ENCODE measurements around the gene TATDN2. TPM values are rescaled to one million over a fixed set of nuclear protein-coding genes. Genes with fewer than 3 reads are reported as not detected.

Gene TATDN2
- total and polyA plus RNA-seq, 9 of the 15 experiments (the other 6 are each of a cell fraction or from before 2014, with no cell fraction given) = 5.2 to 44.7 (median 25.8) TPM

DNA sequence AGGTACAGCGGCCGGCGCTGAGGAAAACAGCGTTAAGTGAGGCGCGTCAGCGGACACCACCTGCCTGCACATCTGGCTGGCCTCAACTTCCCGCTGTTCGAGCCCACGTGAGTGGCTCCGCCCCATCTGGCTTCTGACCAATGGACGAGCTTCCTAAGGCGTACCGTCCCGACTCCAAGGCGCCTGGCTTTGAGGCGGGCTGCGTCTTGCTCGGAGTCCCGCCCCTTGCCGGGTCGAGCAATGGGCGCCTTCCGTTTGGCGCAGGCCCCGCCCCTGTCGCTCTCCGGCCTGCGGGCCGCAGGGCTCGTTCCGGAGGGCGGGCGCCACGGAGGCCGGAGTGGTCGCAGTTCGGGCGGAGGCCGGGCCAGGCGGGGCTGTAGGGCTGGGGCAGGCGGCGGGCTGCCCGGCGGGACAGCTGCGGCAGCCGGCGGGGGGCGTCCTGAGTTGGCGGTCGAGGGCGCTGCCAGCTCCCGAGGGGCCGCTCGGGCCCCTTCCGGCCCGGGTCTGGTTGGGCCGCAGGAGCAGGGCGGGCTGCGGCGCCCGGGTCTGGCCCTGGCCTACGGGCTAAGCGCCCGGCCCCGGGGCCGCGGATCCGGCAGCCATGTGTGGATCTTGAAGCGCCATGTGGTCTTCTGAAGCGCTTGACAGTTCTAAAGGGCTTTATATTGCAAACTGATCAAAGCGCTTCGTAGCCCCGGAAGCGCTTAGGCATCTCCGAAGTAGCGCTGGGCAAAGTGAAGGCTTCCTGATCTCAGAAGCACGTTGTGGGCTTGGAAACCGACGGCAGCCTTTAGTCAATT is at the start of gene TATDN2 (continued):
- TF ChIP-seq, protein P1, sequence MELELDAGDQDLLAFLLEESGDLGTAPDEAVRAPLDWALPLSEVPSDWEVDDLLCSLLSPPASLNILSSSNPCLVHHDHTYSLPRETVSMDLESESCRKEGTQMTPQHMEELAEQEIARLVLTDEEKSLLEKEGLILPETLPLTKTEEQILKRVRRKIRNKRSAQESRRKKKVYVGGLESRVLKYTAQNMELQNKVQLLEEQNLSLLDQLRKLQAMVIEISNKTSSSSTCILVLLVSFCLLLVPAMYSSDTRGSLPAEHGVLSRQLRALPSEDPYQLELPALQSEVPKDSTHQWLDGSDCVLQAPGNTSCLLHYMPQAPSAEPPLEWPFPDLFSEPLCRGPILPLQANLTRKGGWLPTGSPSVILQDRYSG (tag; conservative IDR thresholded peaks at IDR 0.05; ENCODE audit: low read depth) = no peak
- TF ChIP-seq FOS (IDR thresholded peaks at IDR 0.05; ENCODE audit: extremely low read depth, insufficient read length) = peak; percentile 51
- TF ChIP-seq MCM3 (IDR thresholded peaks at IDR 0.05) = no peak
- no peak for TF ChIP-seq RBM34 (IDR thresholded peaks at IDR 0.05; ENCODE audit: borderline replicate concordance, insufficient read depth, low read length)
- TF ChIP-seq ZNF23 (CRISPR knock-in tag; IDR thresholded peaks at IDR 0.05) = no peak
- TF ChIP-seq ZNF384 (IDR thresholded peaks at IDR 0.05; ENCODE audit: low read depth, low read length) = no peak
- no peak for TF ChIP-seq SNRNP70 (optimal IDR thresholded peaks at IDR 0.05; ENCODE audit: low read depth, low read length)
- TF ChIP-seq, protein P2, sequence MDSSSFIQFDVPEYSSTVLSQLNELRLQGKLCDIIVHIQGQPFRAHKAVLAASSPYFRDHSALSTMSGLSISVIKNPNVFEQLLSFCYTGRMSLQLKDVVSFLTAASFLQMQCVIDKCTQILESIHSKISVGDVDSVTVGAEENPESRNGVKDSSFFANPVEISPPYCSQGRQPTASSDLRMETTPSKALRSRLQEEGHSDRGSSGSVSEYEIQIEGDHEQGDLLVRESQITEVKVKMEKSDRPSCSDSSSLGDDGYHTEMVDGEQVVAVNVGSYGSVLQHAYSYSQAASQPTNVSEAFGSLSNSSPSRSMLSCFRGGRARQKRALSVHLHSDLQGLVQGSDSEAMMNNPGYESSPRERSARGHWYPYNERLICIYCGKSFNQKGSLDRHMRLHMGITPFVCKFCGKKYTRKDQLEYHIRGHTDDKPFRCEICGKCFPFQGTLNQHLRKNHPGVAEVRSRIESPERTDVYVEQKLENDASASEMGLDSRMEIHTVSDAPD (CRISPR knock-in tag; IDR thresholded peaks at IDR 0.05) = no peak
- TF ChIP-seq MAFG (tag; conservative IDR thresholded peaks at IDR 0.05) = no peak
- TF ChIP-seq TAF7 (tag; IDR thresholded peaks at IDR 0.05) = no peak
- TF ChIP-seq, protein P3, sequence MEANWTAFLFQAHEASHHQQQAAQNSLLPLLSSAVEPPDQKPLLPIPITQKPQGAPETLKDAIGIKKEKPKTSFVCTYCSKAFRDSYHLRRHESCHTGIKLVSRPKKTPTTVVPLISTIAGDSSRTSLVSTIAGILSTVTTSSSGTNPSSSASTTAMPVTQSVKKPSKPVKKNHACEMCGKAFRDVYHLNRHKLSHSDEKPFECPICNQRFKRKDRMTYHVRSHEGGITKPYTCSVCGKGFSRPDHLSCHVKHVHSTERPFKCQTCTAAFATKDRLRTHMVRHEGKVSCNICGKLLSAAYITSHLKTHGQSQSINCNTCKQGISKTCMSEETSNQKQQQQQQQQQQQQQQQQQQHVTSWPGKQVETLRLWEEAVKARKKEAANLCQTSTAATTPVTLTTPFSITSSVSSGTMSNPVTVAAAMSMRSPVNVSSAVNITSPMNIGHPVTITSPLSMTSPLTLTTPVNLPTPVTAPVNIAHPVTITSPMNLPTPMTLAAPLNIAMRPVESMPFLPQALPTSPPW (CRISPR knock-in tag; IDR thresholded peaks at IDR 0.05) = peak; percentile 75
- no peak for TF ChIP-seq TCF7 (IDR thresholded peaks at IDR 0.05; ENCODE audit: borderline replicate concordance)
- no peak for TF ChIP-seq EGR1 (conservative IDR thresholded peaks at IDR 0.05)
- TF ChIP-seq CBX5 (IDR thresholded peaks at IDR 0.05; ENCODE audit: borderline replicate concordance, low read depth) = 0 out of 2 replicates have a peak, but pooled peaks have one; percentile 23
- peak; percentile 78; the same call in 1 of the 2 replicates for TF ChIP-seq GTF2E2 (tag; IDR thresholded peaks at IDR 0.05)
- TF ChIP-seq NFIC (IDR thresholded peaks at IDR 0.05) = peak; percentile 27
- TF ChIP-seq, protein P4, sequence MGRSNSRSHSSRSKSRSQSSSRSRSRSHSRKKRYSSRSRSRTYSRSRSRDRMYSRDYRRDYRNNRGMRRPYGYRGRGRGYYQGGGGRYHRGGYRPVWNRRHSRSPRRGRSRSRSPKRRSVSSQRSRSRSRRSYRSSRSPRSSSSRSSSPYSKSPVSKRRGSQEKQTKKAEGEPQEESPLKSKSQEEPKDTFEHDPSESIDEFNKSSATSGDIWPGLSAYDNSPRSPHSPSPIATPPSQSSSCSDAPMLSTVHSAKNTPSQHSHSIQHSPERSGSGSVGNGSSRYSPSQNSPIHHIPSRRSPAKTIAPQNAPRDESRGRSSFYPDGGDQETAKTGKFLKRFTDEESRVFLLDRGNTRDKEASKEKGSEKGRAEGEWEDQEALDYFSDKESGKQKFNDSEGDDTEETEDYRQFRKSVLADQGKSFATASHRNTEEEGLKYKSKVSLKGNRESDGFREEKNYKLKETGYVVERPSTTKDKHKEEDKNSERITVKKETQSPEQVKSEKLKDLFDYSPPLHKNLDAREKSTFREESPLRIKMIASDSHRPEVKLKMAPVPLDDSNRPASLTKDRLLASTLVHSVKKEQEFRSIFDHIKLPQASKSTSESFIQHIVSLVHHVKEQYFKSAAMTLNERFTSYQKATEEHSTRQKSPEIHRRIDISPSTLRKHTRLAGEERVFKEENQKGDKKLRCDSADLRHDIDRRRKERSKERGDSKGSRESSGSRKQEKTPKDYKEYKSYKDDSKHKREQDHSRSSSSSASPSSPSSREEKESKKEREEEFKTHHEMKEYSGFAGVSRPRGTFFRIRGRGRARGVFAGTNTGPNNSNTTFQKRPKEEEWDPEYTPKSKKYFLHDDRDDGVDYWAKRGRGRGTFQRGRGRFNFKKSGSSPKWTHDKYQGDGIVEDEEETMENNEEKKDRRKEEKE (IDR thresholded peaks at IDR 0.05; ENCODE audit: borderline replicate concordance in 1 of 2, control insufficient read depth in 1 of 2, low read depth in 2 of 2, low read length in 1 of 2) = no peak
- TF ChIP-seq FOSL1 (tag; conservative IDR thresholded peaks at IDR 0.05) = no peak
- peak; percentile 71 for TF ChIP-seq RBM25 (IDR thresholded peaks at IDR 0.05; ENCODE audit: low read depth, low read length, severe bottlenecking)
- TF ChIP-seq TFAM (CRISPR knock-in tag; conservative IDR thresholded peaks at IDR 0.05) = no peak
- TF ChIP-seq HNRNPUL1 (IDR thresholded peaks at IDR 0.05; ENCODE audit: low read length) = no peak
- TF ChIP-seq HDGF (IDR thresholded peaks at IDR 0.05) = no peak
- TF ChIP-seq PCBP1 (IDR thresholded peaks at IDR 0.05; ENCODE audit: low read depth, low read length, poor library complexity, severe bottlenecking) = peak; percentile 75

Data from K562 (cell line).